Fibroblast of lung (primary cell): ENCODE results near the gene GDPD2.

Experiments
- EZH2 ChIP-seq: IDR thresholded peaks from 2 replicates; pipeline ENCODE4 v1.5.1; 2012; ENCODE audit warnings: low read length, control low read depth, mild to moderate bottlenecking; ENCODE audit errors: missing control alignments
- TF ChIP-seq, protein P1 (sequence below), 2 donors: IDR thresholded peaks in 1 of 2; conservative IDR thresholded peaks in 1 of 2; 1 replicate in 1 of 2; 2 replicates in 1 of 2; pipeline ENCODE4 v1.5.1; 2011 to 2012; ENCODE audit warnings: low read length in 2 of 2, control low read depth in 1 of 2, inconsistent platforms in 1 of 2, low read depth in 1 of 2, mild to moderate bottlenecking in 1 of 2

DNA sequence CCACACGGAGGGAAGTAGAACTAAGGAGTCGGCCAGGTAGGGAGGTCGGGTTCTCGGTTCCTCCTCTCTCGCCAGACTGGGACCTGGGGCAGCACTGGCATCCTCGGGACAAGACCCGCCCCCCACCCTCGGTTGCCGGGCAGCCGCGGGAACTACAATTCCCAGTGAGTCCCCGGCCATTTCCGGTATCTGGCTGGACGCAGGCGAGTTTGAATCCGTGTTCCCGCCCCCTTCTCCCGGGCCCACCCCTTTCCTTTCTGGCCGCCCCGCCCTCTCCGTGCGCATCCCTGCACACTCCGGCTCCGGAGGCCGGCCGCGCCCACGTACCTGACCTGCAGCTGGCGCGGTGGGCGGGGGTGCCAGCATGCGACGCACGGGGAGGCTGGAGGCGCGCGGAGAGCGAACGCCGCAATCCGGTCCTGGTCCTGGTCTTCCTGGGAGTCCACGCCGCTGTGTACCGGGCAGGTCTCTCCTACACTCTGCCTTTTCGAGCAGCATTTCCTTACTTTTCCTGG, 11.3 kb downstream of the GDPD2 start:
- TF ChIP-seq, protein P1, sequence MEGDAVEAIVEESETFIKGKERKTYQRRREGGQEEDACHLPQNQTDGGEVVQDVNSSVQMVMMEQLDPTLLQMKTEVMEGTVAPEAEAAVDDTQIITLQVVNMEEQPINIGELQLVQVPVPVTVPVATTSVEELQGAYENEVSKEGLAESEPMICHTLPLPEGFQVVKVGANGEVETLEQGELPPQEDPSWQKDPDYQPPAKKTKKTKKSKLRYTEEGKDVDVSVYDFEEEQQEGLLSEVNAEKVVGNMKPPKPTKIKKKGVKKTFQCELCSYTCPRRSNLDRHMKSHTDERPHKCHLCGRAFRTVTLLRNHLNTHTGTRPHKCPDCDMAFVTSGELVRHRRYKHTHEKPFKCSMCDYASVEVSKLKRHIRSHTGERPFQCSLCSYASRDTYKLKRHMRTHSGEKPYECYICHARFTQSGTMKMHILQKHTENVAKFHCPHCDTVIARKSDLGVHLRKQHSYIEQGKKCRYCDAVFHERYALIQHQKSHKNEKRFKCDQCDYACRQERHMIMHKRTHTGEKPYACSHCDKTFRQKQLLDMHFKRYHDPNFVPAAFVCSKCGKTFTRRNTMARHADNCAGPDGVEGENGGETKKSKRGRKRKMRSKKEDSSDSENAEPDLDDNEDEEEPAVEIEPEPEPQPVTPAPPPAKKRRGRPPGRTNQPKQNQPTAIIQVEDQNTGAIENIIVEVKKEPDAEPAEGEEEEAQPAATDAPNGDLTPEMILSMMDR (conservative IDR thresholded peaks at IDR 0.05 in 1 of 2, IDR thresholded peaks at IDR 0.05 in 1 of 2; ENCODE audit: low read depth in 1 of 2, low read length in 2 of 2) = no peak
- TF ChIP-seq EZH2 = no peak
